Activated CD4-positive, alpha-beta memory T cell treated with anti-CD3 and anti-CD28 coated beads for 36 hours (primary cell): Measurements from ENCODE around the gene HIP1R. TPM values are rescaled to one million over a fixed set of nuclear protein-coding genes. Genes with fewer than 3 reads are reported as not detected.
"Not testable (repeated sequence)": the region's sequence is repeated elsewhere in the genome, so short reads cannot be mapped to it uniquely, and the experiment has no call there.

ENCODE experiments used
- CTCF ChIA-PET: fragments of 350-600 bp; sonication (Branson Sonifier 250); formaldehyde crosslinking; loops from one replicate; lab custom pipeline; 2021; ENCODE audit warnings: antibody characterized with exemption, inconsistent platforms; lab: Charles Lee
- POLR2A ChIA-PET: fragments of 350-600 bp; sonication (Branson Sonifier 250); formaldehyde crosslinking; loops from one replicate; lab custom pipeline; 2021; ENCODE audit warnings: antibody characterized with exemption; lab: Charles Lee
- DNase-seq: peaks from one replicate; pipeline ENCODE4 v3.0.0-alpha.2; 2020
- H3K27ac Mint-ChIP-seq: one replicate; pipeline ENCODE4 v1.8.0; 2021; ENCODE audit warnings: mixed read lengths
- H3K27me3 Mint-ChIP-seq: one replicate; pipeline ENCODE4 v1.8.0; 2021; ENCODE audit warnings: mixed read lengths
- H3K36me3 Mint-ChIP-seq: one replicate; pipeline ENCODE4 v1.8.0; 2021; ENCODE audit warnings: mixed read lengths
- H3K4me1 Mint-ChIP-seq: one replicate; pipeline ENCODE4 v1.8.0; 2021; ENCODE audit warnings: low read depth, mixed read lengths
- H3K4me3 Mint-ChIP-seq: one replicate; pipeline ENCODE4 v1.8.0; 2021; ENCODE audit warnings: mild to moderate bottlenecking, mixed read lengths
- H3K9me3 Mint-ChIP-seq: one replicate; pipeline ENCODE4 v1.8.0; 2021; ENCODE audit warnings: mixed read lengths
- intact Hi-C: fragments of 100-400 bp; cut with micrococcal nuclease; formaldehyde crosslinking; loops from one replicate; pipeline ENCODE4 v1.15.1; 2023
- total RNA-seq, 2 experiments: library from RNA; stranded (reverse); gene quantifications; one replicate each; pipeline ENCODE4 v1.2.3, GENCODE V29; 2021

HIP1R gene
- total RNA-seq, 2 experiments from 2014 or later, result 19.3 to 22.2 TPM

DNA sequence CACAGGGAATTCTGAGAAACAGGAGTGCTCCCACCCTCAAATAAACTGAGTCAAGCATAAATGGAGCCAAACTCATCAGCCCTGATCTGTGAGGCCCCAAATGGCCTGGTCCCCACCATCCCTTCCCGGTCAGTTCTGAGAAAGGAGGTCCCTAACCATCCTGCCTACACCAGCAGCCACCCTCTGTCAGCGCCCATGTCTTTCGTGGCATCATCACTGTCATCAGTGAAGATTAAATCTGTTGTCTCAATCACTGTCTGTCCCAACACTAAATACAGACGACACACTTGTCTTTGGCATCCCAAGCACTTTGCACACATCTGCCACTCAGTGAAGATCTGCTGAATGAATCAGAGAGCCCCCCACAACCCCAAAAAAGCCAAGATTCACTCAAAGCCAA lies 38.3 kb downstream of the HIP1R start:
- Mint-ChIP-seq H3K36me3 (peaks cover 27% of the 10 kb centered on the region), H3K4me3 (no peak overlapping the region), H3K4me1 (peaks cover 70% of the 10 kb centered on the region), H3K9me3 (no peaks in the 10 kb centered on the region), H3K27ac (no peak overlapping the region), H3K27me3 (peaks cover 22% of the 10 kb centered on the region)
- no peak for DNase-seq
- intact Hi-C loops, result loop anchor here (10.0 kb wide), 1 partner anchor 149 kb away; no protein-coding TSS in a partner anchor
- ChIA-PET CTCF (interaction anchor here (1.4 to 3.8 kb wide), 3 partner anchors 9 to 14 kb away, joined by 4 to 15 read pairs (median 12); no protein-coding TSS in a partner anchor), POLR2A (no interaction called here)

DNA sequence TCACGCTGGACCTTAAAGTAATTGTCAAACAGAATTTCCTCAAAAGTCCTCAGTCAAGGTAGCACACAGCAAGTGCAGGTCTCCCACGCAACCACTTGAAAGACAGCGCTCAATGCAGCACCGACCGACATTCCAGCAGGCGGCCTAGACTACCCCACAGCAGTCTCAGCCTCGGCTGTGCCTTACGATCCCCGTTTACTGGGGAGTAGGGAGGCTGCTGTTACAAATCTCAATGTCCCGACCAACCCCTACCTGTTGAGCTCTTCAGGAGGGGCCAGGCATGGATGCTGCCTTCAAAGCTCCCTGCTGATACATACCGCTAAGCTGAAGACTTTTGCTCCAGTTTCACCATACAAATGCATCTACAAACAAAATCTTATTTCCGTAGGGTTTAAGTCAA lies 38.8 kb downstream of the HIP1R start:
- peaks cover 26% of the 10 kb centered on the region for H3K27me3 Mint-ChIP-seq
- DNase-seq, result peak; percentile 64
- no peak overlapping the region for H3K27ac Mint-ChIP-seq
- H3K9me3 Mint-ChIP-seq, result no peaks in the 10 kb centered on the region
- H3K4me3 Mint-ChIP-seq, result no peak overlapping the region
- CTCF ChIA-PET, result interaction anchor here (1.4 to 3.8 kb wide), 2 partner anchors 13 to 14 kb away, joined by 4 to 15 read pairs; no protein-coding TSS in a partner anchor
- POLR2A ChIA-PET, result no interaction called here
- peaks cover 74% of the 10 kb centered on the region for H3K4me1 Mint-ChIP-seq
- intact Hi-C loops, result loop anchor here (2.0 to 10.0 kb wide), 2 partner anchors 73 to 149 kb away; no protein-coding TSS in a partner anchor
- H3K36me3 Mint-ChIP-seq, result peaks cover 22% of the 10 kb centered on the region

DNA sequence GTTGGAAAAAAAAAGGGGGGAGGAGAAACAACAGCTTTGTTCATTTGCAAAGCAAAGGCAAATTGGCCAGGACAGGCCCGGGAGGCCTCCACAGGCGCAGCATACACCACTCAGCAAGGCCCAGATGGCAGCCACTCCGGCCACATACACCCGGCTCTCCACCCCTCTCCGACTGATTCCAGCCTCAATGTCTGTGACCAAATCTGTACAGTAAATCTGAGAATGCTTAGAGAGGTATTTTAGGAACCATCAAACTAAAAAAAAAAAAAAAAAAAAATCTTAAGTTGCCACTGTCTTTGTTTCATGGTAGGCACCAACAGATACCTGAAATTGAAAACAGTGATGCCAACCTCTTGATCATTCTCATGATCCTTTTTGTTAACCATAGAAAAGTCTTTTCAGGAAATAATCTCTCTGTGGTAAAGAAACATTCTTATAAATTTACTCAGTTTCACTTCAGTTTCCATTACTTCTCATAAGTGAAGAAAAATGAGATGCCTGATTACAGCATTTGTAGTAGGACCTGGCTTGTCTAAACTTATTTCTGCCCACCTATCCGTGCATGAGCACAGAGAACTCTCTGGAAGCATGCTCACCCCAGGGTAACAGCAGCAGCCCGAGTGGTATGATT lies 40.4 kb downstream of the HIP1R start:
- no peak overlapping the region for H3K4me3 Mint-ChIP-seq

DNA sequence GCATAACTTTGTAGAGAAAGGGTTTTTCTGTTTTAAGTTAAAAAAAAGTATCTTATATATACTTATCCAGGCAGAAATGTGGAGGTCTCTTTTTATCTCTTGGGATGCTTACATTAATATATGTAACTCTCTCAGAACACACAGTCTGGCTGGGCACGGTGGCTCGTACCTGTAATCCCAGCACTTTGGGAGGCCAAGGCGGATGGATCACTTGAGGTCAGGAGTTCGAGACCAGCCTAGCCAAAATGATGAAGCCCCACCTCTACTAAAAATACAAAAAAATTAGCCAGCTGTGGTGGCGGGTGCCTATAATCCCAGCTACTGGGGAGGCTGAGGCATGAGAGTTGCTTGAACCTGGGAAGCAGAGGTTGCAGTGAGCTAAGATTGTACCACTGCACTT lies 41.0 kb downstream of the HIP1R start:
- H3K36me3 Mint-ChIP-seq, H3K4me3 Mint-ChIP-seq, DNase-seq, H3K9me3 Mint-ChIP-seq, H3K27ac Mint-ChIP-seq, POLR2A ChIA-PET: not testable (repeated sequence)
- H3K27me3 Mint-ChIP-seq, result peaks cover 38% of the 10 kb centered on the region
- CTCF ChIA-PET, result interaction anchor here (0.9 kb wide), 1 partner anchor 76 kb away, joined by 3 read pairs; no protein-coding TSS in a partner anchor
- peaks cover 85% of the 10 kb centered on the region for H3K4me1 Mint-ChIP-seq
- intact Hi-C loops, result loop anchor here (1.0 to 10.0 kb wide), 3 partner anchors 11 to 151 kb away; no protein-coding TSS in a partner anchor

More for the DNA sequence above, 40.4 kb downstream of the HIP1R start:
- Mint-ChIP-seq H3K4me1 (peaks cover 85% of the 10 kb centered on the region), H3K27ac (no peak overlapping the region), H3K27me3 (peaks cover 33% of the 10 kb centered on the region), H3K36me3 (peaks cover 8% of the 10 kb centered on the region), H3K9me3 (no peaks in the 10 kb centered on the region)
- intact Hi-C loops, result loop anchor here (1.0 to 10.0 kb wide), 4 partner anchors 12 to 151 kb away; no protein-coding TSS in a partner anchor
- CTCF ChIA-PET, result interaction anchor here (1.0 kb wide), 1 partner anchor 82 kb away, joined by 4 read pairs; no protein-coding TSS in a partner anchor
- DNase-seq, result peak; percentile 49
- POLR2A ChIA-PET, result no interaction called here

DNA sequence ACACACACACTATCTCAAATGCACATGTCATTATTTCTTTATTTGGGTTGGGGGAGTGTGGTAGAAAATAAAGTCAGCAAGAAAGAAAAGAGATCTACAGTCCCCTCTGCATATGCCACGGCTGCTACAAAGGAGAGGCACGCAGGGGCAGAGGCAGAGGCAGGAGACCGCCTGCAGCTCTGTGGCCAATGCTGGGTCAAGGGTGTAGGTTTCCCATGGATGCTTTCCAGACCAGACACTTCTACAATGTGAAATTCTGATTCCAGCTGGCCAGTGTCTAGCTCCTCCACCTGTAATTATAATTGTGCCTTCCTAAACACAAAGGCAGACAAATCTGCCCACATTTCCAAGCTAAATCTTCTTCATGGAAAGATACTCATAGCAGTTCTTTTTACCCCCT lies 41.5 kb downstream of the HIP1R start:
- CTCF ChIA-PET, result interaction anchor here (0.9 kb wide), 1 partner anchor 76 kb away, joined by 3 read pairs; no protein-coding TSS in a partner anchor
- H3K4me1 Mint-ChIP-seq, result peaks cover 83% of the 10 kb centered on the region
- no peaks in the 10 kb centered on the region for H3K9me3 Mint-ChIP-seq
- H3K36me3 Mint-ChIP-seq, result peaks cover 9% of the 10 kb centered on the region
- intact Hi-C loops, result loop anchor here (1.0 to 10.0 kb wide), 3 partner anchors 11 to 152 kb away; no protein-coding TSS in a partner anchor
- peaks cover 38% of the 10 kb centered on the region for H3K27me3 Mint-ChIP-seq
- no peak for DNase-seq
- POLR2A ChIA-PET, result no interaction called here
- no peak overlapping the region for H3K4me3 Mint-ChIP-seq
- H3K27ac Mint-ChIP-seq, result no peak overlapping the region

DNA sequence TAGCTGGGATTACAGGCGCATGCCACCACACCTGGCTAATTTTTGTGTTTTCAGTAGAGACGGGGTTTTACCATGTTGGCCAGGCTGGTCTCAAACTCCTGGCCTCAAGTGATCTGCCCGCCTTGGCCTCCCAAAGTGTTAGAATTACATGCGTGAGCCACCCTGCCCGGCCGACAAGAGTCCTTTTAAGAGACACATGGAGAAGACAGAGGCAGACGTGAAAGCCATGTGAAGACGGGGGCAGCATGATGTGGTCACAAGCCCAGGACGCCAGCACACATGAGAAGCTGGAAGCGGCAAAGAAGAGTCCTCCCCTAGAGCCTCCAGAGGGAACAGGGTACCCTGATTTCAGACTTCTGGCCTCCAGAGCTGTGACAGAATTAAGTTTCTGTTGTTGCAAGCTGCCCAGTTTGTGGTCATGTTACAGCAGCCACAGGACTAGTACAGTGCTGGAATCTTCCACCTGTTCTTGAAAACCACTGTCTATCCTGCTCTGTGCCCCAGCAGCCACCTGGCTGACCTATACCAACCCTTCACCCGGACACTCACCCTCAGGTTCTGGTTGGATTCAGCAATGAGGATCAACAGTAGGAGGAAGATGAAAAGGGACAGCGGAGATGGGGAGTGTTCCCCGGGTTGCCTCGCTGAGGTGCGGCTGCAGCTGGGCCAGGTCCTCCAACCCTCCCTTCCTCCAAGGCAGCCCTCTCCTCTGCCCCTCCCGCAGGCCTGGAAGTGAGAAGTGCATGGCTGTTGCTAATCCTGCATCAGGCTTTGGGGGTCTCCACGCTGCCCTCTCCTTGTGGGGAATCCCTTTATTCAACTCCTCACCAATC lies 43.7 kb downstream of the HIP1R start:
- intact Hi-C loops, result loop anchor here (10.0 kb wide), 1 partner anchor 154 kb away; no protein-coding TSS in a partner anchor
- ChIA-PET POLR2A (no interaction called here), CTCF (interaction anchor here (1.4 to 2.6 kb wide), 4 partner anchors 8 to 73 kb away, joined by 7 to 14 read pairs (median 10); no protein-coding TSS in a partner anchor)
- Mint-ChIP-seq H3K9me3 (no peaks in the 10 kb centered on the region), H3K4me1 (peaks cover 71% of the 10 kb centered on the region), H3K27me3 (peaks cover 29% of the 10 kb centered on the region), H3K4me3 (no peak overlapping the region), H3K27ac (no peak overlapping the region), H3K36me3 (peaks cover 11% of the 10 kb centered on the region)
- no peak for DNase-seq

DNA sequence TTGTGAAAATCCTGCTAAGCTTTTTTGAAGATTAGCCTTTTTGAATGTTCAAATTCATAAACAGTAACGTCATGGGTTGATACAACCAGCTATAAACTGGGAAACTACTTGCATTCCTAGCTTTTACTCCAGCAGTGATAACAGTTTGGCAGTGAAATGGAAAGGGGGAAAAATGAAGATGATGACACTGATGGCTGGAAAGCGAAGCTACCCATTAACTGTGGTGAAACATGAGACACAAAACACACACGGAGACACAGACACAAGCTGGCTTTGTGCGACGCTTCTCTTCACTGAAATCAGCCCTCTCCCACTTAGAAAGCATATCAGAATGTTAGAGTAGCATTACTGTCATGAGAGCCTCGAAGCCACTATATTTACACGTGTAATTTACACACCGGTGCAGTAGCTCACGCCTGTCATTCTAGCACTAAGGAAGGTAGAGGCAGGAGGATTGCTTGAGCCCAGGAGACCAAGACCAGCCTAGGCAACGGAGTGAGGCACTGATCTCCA lies 45.0 kb downstream of the HIP1R start:
- H3K36me3 Mint-ChIP-seq, result peaks cover 11% of the 10 kb centered on the region
- intact Hi-C loops, result loop anchor here (1.0 to 10.0 kb wide), 3 partner anchors 72 to 835 kb away; partner anchors contain the start of genes ATP6V0A2, MPHOSPH9 and MTRFR
- no peak overlapping the region for H3K27ac Mint-ChIP-seq
- peaks cover 26% of the 10 kb centered on the region for H3K27me3 Mint-ChIP-seq
- no peak for DNase-seq
- no peaks in the 10 kb centered on the region for H3K9me3 Mint-ChIP-seq
- ChIA-PET CTCF (interaction anchor here (0.6 to 3.9 kb wide), 13 partner anchors 9 to 358 kb away, joined by 3 to 25 read pairs (median 6); partner anchors contain the start of gene VPS37B), POLR2A (interaction anchor here (0.7 kb wide), 1 partner anchor 19 kb away, joined by 3 read pairs; no protein-coding TSS in a partner anchor)
- H3K4me3 Mint-ChIP-seq, result no peak overlapping the region
- peaks cover 76% of the 10 kb centered on the region for H3K4me1 Mint-ChIP-seq

DNA sequence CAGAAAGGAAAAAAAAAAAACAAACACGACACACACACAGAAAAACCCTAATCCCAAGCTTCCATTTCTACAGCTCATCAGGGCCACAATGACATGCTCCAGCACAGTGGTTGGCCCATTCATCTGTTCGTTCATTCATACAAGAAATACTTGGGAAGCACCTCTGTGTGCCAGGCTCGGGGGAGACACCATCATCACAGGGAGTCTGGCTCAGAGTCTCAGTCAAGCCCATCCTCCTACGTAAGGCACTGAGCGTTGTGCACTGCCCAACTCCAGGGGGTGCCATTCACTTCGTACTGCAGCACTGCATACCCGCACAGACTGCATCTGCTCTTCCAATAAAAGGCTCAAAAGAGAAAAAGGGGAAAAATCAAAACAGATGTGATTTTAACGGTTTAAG lies 45.4 kb downstream of the HIP1R start:
- ChIA-PET CTCF (interaction anchor here (0.6 to 3.9 kb wide), 14 partner anchors 8 to 357 kb away, joined by 3 to 25 read pairs (median 6); partner anchors contain the start of gene VPS37B), POLR2A (no interaction called here)
- Mint-ChIP-seq H3K27me3 (peaks cover 26% of the 10 kb centered on the region), H3K36me3 (peaks cover 11% of the 10 kb centered on the region), H3K4me1 (peaks cover 71% of the 10 kb centered on the region), H3K4me3 (no peak overlapping the region), H3K27ac (no peak overlapping the region), H3K9me3 (no peaks in the 10 kb centered on the region)
- intact Hi-C loops, result loop anchor here (1.0 to 10.0 kb wide), 3 partner anchors 72 to 834 kb away; partner anchors contain the start of genes ATP6V0A2, MPHOSPH9 and MTRFR
- DNase-seq, result peak; percentile 49

DNA sequence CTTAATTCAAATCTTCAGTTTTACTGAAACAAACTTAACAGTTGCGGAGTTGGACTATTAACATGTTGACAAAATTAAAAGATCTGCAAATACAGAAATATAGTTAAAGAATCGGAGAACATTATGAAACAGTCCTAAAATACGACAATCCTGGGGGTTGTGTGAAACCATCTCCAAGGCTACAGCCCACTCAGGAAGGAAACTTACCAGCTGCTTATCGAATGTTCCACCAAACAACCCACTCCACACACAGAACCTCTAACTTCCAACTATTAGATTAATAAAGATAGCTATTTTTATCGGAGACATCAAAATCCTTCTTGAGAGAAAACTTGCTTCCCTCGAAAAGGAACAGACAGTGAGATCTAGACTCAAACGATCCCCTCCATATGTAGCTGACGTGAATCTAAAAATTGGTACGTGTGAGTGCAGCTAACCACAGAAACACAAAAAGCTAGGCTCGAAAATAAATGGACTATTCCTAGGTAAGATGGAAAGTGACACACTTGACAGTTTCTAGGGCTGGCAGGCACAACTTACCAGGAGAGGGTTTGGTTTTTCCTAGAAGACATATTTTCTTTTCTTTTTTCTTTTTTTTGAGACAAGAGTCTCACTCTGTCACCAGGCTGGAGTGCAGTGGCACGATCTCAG lies 47.8 kb downstream of the HIP1R start:
- Mint-ChIP-seq H3K4me3 (no peak overlapping the region), H3K27ac (no peak overlapping the region), H3K4me1 (peaks cover 72% of the 10 kb centered on the region), H3K9me3 (no peaks in the 10 kb centered on the region), H3K36me3 (peaks cover 6% of the 10 kb centered on the region), H3K27me3 (peaks cover 25% of the 10 kb centered on the region)
- POLR2A ChIA-PET, result interaction anchor here (1.4 to 2.3 kb wide), 3 partner anchors 11 to 15 kb away, joined by 5 to 7 read pairs (median 6); no protein-coding TSS in a partner anchor
- intact Hi-C loops, result loop anchor here (2.0 to 10.0 kb wide), 3 partner anchors 16 to 832 kb away; partner anchors contain the start of genes ATP6V0A2, MPHOSPH9 and MTRFR
- CTCF ChIA-PET, result interaction anchor here (1.2 to 3.9 kb wide), 5 partner anchors 11 to 89 kb away, joined by 4 to 25 read pairs (median 10); partner anchors contain the start of gene VPS37B
- DNase-seq, result no peak

DNA sequence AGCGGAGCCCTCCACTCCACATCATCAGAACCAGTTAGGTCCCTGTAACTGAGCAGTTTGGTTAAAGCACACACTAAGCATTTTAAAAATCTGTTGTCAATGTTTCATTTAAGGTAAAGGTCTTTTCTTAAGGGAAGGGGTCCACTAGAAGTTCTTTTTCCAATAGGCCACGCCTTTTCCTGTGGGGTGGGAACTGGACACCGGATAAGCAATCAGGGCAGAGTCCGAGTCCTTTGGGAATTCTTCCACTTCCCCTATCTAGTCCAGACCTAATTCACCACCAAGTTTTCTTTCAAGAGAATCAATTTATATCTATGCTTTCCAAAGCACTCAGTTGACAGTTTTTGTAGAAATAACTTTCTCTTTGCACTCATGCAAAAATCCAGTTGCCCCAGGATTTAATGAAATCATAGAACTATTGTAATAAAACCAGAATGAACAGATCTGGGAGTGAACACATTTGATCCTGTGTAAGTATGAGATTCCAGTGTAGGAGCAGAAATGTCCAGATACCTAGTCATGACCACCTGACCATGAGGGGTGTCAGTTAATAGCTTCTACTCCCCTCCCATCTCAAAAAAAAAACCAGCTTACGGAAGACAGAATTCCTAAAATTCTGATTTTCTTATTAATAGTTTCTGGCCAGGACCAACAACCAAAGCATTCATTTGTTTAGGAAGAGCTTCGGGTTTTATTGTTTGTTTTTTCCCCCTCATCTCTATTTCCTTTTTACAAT lies 49.0 kb downstream of the HIP1R start:
- Mint-ChIP-seq H3K27me3 (peaks cover 19% of the 10 kb centered on the region), H3K4me1 (peaks cover 73% of the 10 kb centered on the region), H3K27ac (no peak overlapping the region), H3K36me3 (peaks cover 6% of the 10 kb centered on the region), H3K4me3 (no peak overlapping the region), H3K9me3 (no peaks in the 10 kb centered on the region)
- CTCF ChIA-PET, result interaction anchor here (1.9 kb wide), 1 partner anchor 68 kb away, joined by 6 read pairs; no protein-coding TSS in a partner anchor
- DNase-seq, result no peak
- intact Hi-C loops, result loop anchor here (10.0 kb wide), 2 partner anchors 351 to 831 kb away; partner anchors contain the start of genes ATP6V0A2, MPHOSPH9 and MTRFR
- POLR2A ChIA-PET, result interaction anchor here (2.3 kb wide), 1 partner anchor 10 kb away, joined by 7 read pairs; no protein-coding TSS in a partner anchor
